ENCODE data around the gene SH3RF3.
"Not testable (repeated sequence)": the region's sequence is repeated elsewhere in the genome, so short reads cannot be mapped to it uniquely, and the experiment has no call there.

Gene SH3RF3

DNA sequence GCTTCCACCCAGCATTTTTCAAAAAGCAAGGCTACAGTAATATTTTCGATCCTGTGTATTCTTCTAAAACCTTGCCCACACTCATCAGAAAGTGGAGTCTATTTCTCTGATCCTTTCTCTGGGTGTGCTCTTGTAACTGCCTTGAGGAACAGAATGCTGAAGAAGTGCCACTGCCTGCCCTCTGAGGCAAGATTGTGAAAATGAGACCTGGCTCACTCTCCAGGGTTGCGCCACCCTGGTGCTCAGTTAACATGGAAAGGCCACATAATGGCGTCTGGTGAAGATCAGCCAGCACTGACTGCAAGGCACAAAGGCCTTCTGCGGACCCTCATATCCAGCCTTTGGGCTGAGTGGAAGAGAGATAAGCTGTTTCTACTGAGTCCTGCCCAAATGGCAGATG lies 11.2 kb upstream of the SH3RF3 start:
- in situ Hi-C loops (cut with HindIII; ENCODE audit: low sequenced_read_pairs): no loop called here

DNA sequence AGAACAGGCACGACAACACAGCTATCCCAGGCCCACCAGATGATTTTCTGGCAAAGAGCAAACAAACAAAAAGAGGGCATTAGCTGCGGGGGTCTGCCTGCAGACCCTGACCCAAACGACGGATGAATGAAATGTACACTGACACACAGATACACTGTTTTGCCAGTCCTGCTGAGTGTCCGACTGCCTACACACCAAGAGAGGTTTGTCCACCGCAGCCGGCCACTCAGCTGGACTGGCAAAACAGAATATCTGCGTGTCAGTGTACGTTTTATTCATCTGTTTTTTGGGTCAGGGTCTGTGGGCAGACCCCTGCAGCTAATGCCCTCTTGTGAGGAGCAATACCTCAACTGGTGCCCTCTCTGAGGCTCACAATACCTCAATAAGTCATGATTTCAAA lies 10.7 kb upstream of the SH3RF3 start:
- in situ Hi-C loops (cut with HindIII; ENCODE audit: low sequenced_read_pairs): no loop called here

DNA sequence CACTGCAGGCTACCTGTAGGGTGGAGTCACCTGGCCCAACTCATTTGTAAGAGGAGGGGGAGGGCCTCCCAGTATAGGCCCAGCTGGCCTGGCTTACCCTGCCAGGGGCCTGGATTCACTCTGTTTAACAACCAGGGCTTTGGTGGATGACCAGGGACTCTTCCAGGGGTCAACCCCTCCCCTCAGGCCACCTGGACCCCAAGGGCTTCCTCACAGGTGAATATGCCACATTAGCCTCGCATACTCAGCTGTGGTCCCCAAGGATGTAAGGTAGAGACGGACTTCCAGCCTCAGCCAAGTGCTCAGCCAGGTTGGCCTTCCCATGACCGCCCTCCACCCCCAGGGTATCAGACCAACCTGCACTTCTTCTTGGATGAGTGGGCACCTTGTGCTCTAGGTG lies 8.8 kb upstream of the SH3RF3 start:
- in situ Hi-C loops (cut with HindIII; ENCODE audit: low sequenced_read_pairs): no loop called here

DNA sequence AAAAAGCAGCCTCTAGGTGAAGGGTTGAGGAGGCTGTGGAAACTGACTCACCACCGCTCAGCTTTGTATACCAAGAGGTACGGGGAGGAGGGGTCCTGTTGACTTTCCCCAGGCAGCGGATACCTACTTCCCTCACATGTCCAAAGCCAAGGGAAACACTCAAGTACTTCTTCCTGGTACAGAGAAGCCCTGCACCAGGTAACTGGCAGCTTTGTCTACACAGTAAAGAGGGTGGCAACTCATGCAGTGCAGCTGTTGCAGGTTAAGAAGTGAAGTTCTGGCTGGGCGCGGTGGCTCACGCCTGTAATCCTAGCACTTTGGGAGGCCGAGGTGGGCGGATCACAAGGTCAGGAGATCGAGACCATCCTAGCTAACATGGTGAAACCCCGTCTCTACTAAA lies 8.3 kb upstream of the SH3RF3 start:
- in situ Hi-C loops (cut with HindIII; ENCODE audit: low sequenced_read_pairs): not testable (repeated sequence)

DNA sequence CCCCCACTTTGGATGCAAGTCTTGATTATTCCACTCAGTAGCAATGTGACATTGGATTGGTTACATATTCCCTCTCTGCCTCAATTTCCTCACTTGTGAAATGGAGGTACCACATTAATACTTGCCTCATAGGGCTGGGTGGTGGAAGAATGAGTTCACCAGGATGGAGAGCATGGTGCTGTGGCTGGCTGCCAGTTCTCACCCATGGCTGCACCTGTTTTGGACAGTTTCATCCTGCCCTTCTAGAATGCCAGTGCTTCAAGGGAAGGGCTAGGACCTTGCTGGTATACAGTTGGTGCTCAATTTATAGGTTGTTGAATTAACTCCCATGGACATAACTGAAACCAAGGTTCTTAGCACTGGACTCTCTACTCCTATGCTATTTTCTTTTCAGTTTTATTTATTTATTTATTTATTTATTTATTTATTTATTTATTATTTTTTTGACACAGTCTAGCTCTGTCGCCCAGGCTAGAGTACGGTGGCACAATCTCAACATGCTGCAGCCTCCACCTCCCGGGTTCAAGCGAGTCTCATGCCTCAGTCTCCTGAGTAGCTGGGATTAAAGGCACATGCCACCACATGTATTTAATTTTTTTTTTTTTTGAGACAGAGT lies 5.3 kb upstream of the SH3RF3 start:
- in situ Hi-C loops (cut with HindIII; ENCODE audit: low sequenced_read_pairs): no loop called here

DNA sequence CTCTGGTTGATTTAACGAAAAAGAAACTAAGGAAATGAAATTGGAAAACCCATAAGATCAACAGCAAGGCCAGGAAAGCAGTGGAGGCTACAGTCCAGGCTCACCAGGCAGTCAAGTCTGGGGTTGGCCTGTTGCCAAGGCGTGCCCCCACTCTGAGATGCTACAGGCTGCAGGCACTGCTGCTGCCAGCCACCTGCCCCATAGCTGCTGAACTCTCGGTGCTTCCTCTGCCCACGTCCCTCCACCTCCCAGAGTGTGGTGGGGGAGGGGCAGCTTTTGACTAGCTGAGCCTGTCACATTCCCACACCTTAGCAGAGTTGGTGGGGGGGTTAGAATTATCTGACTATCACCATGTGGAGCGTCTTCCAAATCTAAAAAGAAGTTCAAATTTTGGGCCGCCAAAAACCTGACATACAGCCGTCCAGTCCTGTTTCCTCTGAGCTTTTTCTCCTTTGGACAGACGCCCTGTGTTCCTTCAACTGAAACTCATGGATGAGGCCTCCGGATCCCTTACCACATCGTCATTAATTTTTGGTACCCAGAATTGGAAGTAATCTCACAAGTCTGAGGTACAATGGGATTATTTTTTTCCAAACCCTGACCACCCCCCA lies 3.9 kb upstream of the SH3RF3 start:
- in situ Hi-C loops (cut with HindIII; ENCODE audit: low sequenced_read_pairs): no loop called here

DNA sequence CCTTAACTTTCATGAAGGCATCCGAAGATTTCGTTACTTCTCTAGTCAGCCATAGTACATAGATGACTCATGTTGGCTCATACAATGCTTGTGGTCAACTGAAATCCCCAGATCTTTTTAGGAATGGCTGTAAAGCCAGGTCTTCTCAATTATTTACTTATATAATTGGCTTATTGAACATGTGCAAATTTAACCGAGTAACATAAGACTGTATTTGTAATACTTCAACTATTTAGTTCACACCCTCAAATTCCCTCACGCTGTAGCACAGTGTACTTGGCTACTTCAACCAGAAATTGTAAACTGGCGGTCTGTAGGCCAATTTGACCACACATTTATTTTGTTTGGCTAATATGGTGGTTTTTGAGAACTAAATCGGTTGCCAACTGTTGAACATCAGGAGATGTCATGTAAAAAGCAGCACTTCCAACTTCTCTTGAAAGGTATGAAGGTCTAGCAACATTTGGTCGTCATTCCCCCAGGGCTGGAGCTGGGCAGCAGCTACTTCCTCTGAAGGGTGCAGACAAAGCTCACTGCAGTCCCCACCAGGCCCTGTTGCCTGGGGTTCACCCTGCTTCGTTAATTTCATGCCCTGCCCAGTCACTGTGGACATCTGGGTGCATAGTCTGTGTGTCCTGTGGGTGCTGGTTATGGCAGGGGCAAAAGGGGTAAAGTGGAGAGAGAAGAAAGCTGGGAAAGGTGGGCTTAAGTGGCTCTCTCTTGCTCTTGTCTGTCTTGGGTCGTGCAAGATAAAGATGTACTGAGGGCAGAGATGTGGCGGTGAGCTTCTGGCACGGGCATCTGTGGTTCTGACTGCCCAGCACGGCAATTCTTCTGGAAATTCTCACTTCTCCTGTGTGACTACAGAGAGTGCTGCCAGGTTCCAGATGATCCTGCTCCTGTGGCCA lies 3.2 kb upstream of the SH3RF3 start:
- in situ Hi-C loops (cut with HindIII; ENCODE audit: low sequenced_read_pairs): no loop called here

DNA sequence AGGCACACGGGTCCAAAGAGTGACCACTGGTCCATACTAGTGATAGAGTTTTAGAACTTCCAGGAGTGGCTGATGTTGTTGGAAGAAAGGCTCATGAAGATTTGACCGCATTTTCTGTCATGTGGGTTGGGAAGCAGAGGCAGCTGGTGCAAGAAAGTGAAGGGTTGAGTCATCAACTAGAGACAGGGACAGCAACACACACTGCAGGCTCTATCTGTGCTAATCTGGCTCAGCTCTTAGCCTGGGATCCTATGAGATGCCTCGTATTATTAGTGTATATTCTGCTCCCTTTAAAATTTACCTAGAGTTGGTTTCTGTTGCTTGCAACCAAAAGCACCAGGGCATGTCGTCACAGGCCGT lies 2.5 kb upstream of the SH3RF3 start:
- in situ Hi-C loops (cut with HindIII; ENCODE audit: low sequenced_read_pairs): no loop called here

DNA sequence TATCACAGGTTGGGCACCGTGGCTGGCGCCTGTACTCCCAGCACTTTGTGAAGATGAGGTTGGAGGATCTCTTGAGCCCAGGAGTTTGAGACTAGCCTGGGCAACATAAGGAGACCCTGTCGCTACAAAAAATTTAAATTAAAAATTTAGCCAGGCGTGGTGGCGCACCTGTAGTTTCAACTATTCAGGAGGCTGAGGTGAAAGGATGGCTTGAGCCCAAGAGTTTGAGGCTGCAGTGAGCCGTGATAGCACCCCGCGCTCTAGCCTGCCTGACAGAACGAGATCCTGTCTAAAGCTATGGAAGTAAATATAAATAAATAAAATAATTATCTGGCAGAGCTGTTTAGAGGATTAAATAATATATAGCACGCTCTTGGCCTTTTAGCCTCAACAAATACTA lies 1.4 kb upstream of the SH3RF3 start:
- in situ Hi-C loops (cut with HindIII; ENCODE audit: low sequenced_read_pairs): no loop called here

DNA sequence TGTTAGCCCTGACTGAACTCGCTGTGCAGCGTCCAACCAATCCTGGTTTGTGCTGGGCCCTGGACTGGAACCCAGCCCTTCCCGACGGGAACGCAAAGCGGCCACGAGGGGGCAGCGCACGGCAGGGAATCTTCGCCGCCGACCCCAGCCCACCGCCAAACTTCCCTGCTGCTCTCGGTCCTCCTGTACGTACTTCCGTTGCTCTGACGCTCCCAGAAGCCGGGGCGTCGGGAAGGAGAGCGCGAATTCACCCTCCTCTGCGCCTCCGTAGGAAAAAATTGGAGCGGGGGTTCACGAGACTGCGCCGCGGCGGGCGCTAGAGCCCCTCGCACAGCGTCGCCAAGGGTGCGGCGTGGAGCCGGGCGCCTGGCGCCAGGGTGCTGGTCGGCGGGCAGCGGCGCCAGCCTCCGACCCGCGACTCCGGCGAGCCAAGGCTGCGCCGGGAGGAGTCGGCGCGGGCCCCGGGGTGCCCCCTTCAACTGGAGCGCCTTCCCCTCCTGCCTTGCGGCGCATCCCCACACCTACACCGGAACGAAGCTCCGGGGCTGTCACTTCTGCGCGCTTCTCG lies 873 bp upstream of the SH3RF3 start:
- in situ Hi-C loops (cut with HindIII; ENCODE audit: low sequenced_read_pairs): no loop called here

DNA sequence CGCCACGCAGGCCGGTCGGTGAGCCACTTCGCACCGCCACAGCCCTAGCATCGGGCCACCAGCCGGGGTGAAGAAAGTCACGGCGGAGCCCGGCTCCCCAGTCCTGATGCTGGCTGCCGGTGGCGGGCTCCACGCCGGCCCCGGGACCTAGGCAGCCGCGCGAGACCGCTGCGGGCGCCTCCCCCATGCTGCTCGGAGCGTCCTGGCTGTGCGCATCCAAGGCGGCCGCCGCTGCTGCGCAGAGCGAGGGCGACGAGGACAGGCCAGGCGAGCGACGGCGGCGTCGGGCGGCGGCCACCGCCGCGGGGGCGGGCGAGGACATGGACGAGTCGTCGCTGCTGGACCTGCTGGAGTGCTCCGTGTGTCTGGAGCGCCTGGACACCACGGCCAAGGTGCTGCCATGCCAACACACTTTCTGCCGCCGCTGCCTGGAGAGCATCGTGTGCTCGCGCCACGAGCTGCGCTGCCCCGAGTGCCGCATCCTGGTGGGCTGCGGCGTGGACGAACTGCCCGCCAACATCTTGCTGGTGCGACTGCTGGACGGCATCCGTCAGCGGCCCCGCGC lies 433 bp downstream of the SH3RF3 start:
- in situ Hi-C loops (cut with HindIII; ENCODE audit: low sequenced_read_pairs): no loop called here

DNA sequence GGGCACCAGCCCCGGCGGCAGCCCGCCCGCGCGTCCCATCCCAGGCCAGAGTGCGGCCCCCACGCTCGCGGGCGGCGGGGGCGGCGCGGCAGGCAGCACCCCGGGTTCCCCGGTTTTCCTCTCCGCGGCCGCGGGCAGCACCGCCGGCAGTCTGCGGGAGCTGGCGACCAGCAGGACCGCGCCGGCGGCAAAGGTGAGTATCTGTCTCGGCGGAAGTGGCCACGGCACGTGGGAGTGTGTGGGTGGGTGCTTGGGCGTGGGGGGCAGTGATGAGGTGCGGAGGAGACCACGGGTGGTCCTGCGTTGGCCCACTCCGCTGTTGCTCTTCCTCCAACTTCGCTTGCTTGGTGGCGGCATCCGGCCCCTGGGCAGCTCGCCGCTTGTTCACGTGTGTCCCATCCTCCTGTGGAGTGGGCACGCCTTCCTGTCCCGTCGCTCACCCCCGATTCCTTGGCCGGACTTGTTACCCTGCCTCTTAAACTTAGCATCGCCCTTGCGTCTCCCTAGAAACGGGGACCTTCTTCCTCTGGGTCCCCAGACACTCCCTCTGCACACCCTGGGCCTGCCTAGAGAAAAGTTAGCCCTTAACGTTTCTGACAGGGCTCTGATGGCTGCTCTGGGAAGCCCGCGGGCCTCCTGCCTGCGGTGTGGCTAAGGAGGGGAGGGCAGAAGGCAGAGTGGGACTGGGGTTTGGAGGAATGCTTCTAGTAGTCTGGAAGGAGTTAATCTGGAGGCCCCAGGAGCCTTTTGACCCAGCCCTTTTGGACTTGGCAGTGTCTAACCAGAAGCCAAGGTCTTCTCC lies 1.1 kb downstream of the SH3RF3 start:
- in situ Hi-C loops (cut with HindIII; ENCODE audit: low sequenced_read_pairs): loop anchor here (5.0 to 10.0 kb wide), 6 partner anchors 67 to 355 kb away; no protein-coding TSS in a partner anchor

DNA sequence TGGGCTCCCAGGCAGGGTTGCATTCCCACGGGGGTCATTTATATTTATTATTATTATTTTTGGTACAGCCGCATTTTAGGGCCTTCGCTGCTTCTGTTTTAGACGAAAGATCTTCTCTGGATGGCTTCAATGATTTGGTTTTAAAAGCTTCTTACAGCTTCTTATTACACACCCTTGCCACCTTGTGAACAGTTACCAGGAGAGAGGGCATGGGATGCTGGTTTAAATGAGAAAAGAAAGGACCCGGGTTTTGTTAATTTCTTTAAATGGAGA lies 1.7 kb downstream of the SH3RF3 start:
- in situ Hi-C loops (cut with HindIII; ENCODE audit: low sequenced_read_pairs): loop anchor here (5.0 to 10.0 kb wide), 6 partner anchors 67 to 354 kb away; no protein-coding TSS in a partner anchor

DNA sequence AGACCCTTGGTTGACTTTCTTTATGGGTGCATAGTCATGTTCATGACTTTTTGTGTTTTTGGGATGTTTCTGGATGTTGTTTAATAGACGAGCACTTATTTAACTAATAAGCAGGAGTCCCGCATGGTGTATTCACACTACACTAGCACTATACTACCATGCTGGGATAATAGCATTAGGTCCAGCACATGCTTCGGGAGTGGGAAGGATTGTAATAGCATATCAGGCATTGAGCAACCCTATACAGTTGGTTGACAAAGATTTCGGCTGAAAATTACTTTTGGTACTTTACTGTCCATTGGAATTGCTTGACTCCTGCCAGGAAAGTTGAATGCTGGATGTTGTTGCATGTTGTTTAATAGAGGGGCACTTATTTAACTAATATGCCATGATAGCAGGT lies 2.8 kb downstream of the SH3RF3 start:
- in situ Hi-C loops (cut with HindIII; ENCODE audit: low sequenced_read_pairs): loop anchor here (5.0 to 10.0 kb wide), 6 partner anchors 66 to 353 kb away; no protein-coding TSS in a partner anchor

DNA sequence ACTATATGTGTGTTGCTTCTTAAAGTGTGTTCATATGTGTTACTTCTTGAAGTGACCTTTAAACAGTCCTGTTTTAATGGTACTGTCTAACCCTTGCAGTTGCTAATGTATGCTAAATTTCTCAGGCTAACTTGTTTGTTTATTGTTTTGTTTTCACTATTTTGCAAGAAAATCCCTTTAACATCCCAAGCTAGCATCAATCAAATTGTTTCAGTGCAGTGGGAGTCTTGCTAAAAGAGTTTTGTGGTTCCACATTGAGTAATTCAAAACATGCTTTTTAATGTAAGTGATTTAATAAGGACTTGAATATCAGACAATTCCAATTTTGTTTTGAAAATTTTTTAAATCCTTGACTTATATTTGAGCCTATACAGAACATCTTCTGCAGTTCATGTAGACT lies 3.6 kb downstream of the SH3RF3 start:
- in situ Hi-C loops (cut with HindIII; ENCODE audit: low sequenced_read_pairs): loop anchor here (5.0 to 10.0 kb wide), 6 partner anchors 65 to 352 kb away; no protein-coding TSS in a partner anchor

DNA sequence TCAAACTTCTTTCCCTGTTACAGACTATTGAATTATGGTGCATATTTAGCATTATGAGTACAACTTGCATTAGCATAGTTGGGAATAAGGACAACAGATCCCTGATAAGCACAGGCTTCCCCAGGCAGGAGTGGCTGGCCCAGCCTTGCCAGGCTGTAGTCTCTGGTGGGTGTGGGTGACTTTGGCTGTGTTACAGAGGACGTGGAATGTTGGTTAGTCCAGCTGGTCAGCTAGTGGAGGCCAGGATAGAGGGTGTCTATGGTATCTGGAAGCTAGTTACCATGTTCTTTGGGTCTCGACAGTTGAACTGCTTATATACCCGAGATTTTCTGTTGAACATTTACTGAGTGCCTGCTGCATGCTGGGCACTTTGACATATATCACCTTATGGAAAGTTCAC lies 4.7 kb downstream of the SH3RF3 start:
- in situ Hi-C loops (cut with HindIII; ENCODE audit: low sequenced_read_pairs): loop anchor here (5.0 to 10.0 kb wide), 6 partner anchors 64 to 351 kb away; no protein-coding TSS in a partner anchor

DNA sequence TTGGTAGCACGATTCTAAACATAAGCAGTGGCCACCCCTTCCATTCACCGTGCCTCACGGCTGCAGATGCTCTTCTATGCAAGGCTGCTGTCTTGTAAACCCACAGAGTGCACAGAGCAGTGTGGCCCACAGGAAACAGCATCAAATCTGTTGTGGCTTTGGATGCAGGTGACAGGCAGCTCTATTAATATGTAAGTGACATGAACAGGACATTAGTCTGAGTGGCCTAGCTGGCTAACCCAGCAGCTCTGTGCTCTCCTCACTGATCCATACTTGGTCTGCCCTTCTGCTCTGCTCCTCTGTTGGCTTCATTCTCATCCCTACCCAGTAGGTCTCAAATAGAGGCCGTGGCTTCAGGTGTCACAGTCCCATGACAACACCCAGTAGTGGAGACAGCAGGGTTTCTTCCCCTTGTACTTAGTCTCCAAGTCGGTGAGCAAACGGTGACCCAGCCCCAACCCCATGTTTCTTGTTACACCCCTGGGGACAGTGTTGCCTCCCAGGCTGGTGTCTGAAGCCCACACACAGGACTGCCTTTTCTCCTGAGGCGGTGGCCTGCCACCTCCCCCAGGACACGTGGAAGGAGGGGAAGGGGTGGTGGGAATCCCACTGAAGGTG lies 5.8 kb downstream of the SH3RF3 start:
- in situ Hi-C loops (cut with HindIII; ENCODE audit: low sequenced_read_pairs): loop anchor here (5.0 to 10.0 kb wide), 6 partner anchors 62 to 350 kb away; no protein-coding TSS in a partner anchor

DNA sequence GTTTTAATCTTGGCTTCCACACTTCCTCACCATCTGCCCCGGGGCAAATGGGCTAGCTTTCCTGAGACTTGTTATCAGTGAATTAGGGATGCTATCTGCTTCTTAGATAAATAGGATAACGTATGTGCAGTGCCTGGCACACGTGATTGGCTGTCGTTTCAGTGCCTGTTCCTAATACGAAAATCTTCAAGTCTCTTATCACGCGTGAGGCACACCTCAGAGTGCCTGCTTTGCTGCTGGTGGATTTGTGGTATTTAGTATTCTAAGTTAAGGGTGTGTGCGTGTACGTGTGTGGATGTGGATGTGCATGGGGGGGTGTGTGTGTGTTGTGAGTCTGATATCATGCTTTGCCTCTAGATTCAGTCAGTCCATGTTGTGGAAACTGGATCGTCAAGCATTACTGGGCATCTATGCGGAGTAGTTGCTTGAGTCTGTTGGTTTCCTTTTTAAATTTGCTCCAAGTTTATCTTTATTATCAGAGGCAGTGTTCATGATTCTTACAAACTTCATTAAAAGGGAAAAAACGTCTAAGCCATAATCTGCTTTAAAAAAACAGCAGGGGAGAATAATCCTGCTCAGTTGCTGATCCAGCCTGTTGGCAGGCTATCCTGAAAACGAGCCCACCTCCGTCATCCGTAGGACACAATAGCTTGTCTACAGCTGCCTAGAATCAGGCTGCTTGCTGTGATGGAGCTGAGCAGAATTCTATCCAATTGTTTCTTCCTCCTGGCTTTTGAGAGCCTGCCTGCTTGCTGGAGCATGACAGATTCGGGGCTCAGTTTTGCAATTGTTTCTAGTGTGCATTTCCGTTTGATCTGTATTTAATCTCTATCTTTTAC lies 6.6 kb downstream of the SH3RF3 start:
- in situ Hi-C loops (cut with HindIII; ENCODE audit: low sequenced_read_pairs): loop anchor here (10.0 kb wide), 1 partner anchor 349 kb away; no protein-coding TSS in a partner anchor

DNA sequence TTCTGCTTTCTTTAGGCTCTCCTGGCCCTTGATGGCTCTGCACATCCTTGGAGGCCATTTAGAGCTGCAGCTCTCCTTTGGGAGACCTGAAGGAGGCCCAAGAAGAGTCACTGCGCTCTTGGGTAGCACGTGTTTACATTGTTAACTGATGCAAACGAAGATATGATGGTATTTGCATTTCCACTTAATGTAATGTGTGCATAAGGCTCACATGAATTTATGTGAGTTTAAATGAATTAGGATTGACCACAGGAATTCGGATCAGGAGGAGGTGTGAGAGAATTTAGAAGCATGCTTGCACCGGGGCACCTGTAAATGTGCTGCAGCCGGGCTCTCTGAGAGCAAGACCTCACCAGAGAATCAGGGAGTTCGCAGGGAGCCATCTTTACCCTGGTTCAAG lies 7.5 kb downstream of the SH3RF3 start:
- in situ Hi-C loops (cut with HindIII; ENCODE audit: low sequenced_read_pairs): loop anchor here (10.0 kb wide), 1 partner anchor 348 kb away; no protein-coding TSS in a partner anchor
